Hepatic stellate cell (primary cell): Measurements from ENCODE around the gene TAF11L2.
"Not testable (repeated sequence)": the region's sequence is repeated elsewhere in the genome, so short reads cannot be mapped to it uniquely, and the experiment has no call there.

Experiments
- DNase-seq: peaks from one replicate; pipeline ENCODE4 v3.0.0; 2011; ENCODE audit warnings: low spot score

The TAF11L2 gene

GRCh38 chr5:17526504-17526903, 28.5 kb downstream of the TAF11L2 start:
- DNase-seq, result not testable (repeated sequence)

GRCh38 chr5:17528369-17528768, 30.3 kb downstream of the TAF11L2 start, which contains the start of gene TAF11L6:
TAF11L6 (plus strand) TSS chr5:17528669.
- DNase-seq, result not testable (repeated sequence)
